ENCODE measurements around the gene FZD4.
"Not testable (repeated sequence)": the region's sequence is repeated elsewhere in the genome, so short reads cannot be mapped to it uniquely, and the experiment has no call there.

GRCh38 chr11:86992340-86992739 is 37.1 kb upstream of the FZD4 start:
- not testable (repeated sequence) for TF ChIP-seq POLR2AphosphoS5, POLR2A (IDR thresholded peaks at IDR 0.05; ENCODE audit: low read depth, low read length)

All from GM12891 (cell line).